Activated B cell treated with CpG ODN at 0.5 μM for 24 hours (primary cell): Measurements from ENCODE around the gene SLC25A52. TPM values are rescaled to one million over a fixed set of nuclear protein-coding genes. Genes with fewer than 3 reads are reported as not detected.
"Not testable (repeated sequence)": the region's sequence is repeated elsewhere in the genome, so short reads cannot be mapped to it uniquely, and the experiment has no call there.

ENCODE experiments used
- ATAC-seq: fragments of 200-7000 bp; cut with Tn5 transposase; one replicate; pipeline ENCODE4 v1.10.0; 2021; ENCODE audit warnings: low read depth, mild to moderate bottlenecking, moderate library complexity
- CTCF ChIA-PET: fragments of 350-600 bp; sonication (Branson Sonifier 250); formaldehyde crosslinking; loops from one replicate; lab custom pipeline; 2021; ENCODE audit warnings: antibody characterized with exemption; lab: Charles Lee
- POLR2A ChIA-PET: fragments of 350-600 bp; sonication (Branson Sonifier 250); formaldehyde crosslinking; loops from one replicate; lab custom pipeline; 2021; ENCODE audit warnings: antibody characterized with exemption; lab: Charles Lee
- DNase-seq: peaks from one replicate; pipeline ENCODE4 v3.0.0; 2022
- H3K27ac Mint-ChIP-seq: one replicate; pipeline ENCODE4 v1.8.0; 2020; ENCODE audit warnings: mixed read lengths
- H3K27me3 Mint-ChIP-seq: one replicate; pipeline ENCODE4 v1.8.0; 2021; ENCODE audit warnings: mixed read lengths
- H3K36me3 Mint-ChIP-seq: one replicate; pipeline ENCODE4 v1.8.0; 2021; ENCODE audit warnings: low read depth, mixed read lengths
- H3K4me1 Mint-ChIP-seq: one replicate; pipeline ENCODE4 v1.8.0; 2021; ENCODE audit warnings: mixed read lengths
- H3K4me3 Mint-ChIP-seq: one replicate; pipeline ENCODE4 v1.8.0; 2020; ENCODE audit warnings: mild to moderate bottlenecking, mixed read lengths
- H3K9me3 Mint-ChIP-seq: one replicate; pipeline ENCODE4 v1.8.0; 2020; ENCODE audit warnings: mixed read lengths
- intact Hi-C: fragments of 100-400 bp; cut with micrococcal nuclease; formaldehyde crosslinking; loops from one replicate; pipeline ENCODE4 v1.15.1; 2024
- total RNA-seq: library from RNA; stranded (reverse); gene quantifications from 2 replicates; pipeline ENCODE4 v1.2.3, GENCODE V29; 2022
- TF ChIP-seq, protein P1 (sequence below): fragments of 200-600 bp; IDR thresholded peaks from one replicate; pipeline ENCODE4 v1.8.0; 2022; ENCODE audit warnings: antibody characterized with exemption, mild to moderate bottlenecking

The SLC25A52 gene
- total RNA-seq, 1 donor from 2014 or later, result not detected

DNA sequence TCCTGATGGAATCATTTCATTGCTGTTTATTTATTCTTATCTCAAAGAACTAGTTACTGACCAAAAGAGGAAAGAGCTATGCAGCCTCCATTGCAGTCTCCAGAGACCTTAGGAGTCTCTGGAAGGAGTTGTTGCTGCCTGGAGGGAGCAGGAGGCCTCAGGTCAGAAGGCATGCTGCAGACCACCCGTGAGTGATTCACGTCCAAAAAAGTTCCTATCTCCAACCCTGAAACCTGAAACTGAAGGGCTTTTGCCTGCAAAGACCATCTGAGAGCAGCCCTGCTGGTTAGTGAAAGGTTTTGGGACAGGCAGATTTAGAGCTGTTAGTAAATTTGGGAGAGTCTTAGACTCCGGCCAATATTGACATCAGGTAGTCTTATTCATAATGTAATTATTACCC lies 29.1 kb downstream of the SLC25A52 start:
- Mint-ChIP-seq H3K27me3 (peaks cover 9% of the 10 kb centered on the region), H3K36me3 (no peaks in the 10 kb centered on the region), H3K9me3 (no peaks in the 10 kb centered on the region), H3K27ac (no peak overlapping the region), H3K4me1 (no peaks in the 10 kb centered on the region), H3K4me3 (no peak overlapping the region)
- POLR2A ChIA-PET, result interaction anchor here (0.6 kb wide), 1 partner anchor 157 kb away, joined by 13 read pairs; no protein-coding TSS in a partner anchor
- intact Hi-C loops, result no loop called here
- CTCF ChIA-PET, result interaction anchor here (1.9 kb wide), 1 partner anchor 9 kb away, joined by 4 read pairs; no protein-coding TSS in a partner anchor
- no peak for DNase-seq
- TF ChIP-seq, protein P1, sequence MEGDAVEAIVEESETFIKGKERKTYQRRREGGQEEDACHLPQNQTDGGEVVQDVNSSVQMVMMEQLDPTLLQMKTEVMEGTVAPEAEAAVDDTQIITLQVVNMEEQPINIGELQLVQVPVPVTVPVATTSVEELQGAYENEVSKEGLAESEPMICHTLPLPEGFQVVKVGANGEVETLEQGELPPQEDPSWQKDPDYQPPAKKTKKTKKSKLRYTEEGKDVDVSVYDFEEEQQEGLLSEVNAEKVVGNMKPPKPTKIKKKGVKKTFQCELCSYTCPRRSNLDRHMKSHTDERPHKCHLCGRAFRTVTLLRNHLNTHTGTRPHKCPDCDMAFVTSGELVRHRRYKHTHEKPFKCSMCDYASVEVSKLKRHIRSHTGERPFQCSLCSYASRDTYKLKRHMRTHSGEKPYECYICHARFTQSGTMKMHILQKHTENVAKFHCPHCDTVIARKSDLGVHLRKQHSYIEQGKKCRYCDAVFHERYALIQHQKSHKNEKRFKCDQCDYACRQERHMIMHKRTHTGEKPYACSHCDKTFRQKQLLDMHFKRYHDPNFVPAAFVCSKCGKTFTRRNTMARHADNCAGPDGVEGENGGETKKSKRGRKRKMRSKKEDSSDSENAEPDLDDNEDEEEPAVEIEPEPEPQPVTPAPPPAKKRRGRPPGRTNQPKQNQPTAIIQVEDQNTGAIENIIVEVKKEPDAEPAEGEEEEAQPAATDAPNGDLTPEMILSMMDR, result no peak
- ATAC-seq, result no peak

DNA sequence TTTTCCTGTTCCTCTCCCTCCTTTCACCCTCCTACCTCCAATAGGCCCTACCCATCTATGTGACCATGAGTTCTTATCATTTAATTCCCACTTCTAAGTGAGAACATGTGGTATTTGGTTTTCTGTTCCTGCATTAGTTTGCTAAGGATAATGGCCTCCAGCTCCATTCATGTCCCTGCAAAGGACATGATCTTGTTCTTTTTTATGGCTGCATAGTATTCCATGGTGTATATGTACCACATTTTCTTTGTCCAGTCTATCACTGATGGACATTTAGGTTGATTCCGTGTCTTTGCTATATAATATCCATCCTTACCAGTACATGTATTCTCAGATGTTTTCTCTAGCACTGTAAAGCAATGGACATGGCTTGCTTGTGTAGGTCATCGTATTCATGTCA lies 31.5 kb downstream of the SLC25A52 start:
- H3K27ac Mint-ChIP-seq, H3K4me3 Mint-ChIP-seq, CTCF ChIA-PET, intact Hi-C loops, DNase-seq, ATAC-seq, H3K9me3 Mint-ChIP-seq, H3K36me3 Mint-ChIP-seq, H3K4me1 Mint-ChIP-seq, POLR2A ChIA-PET: not testable (repeated sequence)
- H3K27me3 Mint-ChIP-seq, result peaks cover 19% of the 10 kb centered on the region

DNA sequence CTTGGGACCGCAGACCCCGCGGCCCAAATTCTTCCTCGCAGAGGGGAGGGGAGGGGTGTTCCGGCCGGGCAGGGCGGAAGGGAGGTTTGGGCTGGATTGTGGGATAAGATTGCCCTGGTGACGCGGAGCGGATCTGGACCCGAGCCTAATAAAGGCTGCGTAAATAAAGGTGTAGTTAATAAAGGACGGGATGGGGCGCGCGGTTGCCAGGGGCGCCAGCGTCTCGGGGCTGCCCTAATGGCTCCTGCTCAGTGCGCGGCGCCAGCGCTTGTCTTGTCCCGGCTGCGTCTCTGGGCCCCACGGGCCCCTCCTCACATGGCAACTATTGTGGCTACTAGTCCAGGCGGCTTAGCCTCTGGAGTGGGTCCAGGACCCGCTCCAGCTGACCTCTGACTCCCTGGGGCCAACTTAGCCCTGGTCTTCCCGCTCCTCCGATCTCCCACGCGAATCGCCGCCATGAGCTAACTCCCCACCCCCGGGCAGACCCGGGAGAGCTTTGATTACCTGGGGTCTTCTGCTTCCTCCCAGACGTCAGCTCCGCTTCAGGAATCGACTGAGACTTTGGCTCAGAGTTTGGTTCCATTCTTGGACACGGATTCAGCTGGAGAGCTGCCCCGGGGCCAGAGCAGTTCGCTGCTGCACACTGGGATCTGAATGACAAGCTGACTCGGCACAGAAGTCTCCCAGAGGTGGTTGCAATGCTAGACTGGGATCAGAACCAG lies 36.5 kb downstream of the SLC25A52 start:
- no peak for ATAC-seq
- intact Hi-C loops, result loop anchor here (5.0 kb wide), 2 partner anchors 42 to 112 kb away; partner anchors contain the start of gene B4GALT6
- Mint-ChIP-seq H3K36me3 (no peaks in the 10 kb centered on the region), H3K4me3 (peak overlapping the region; percentile 69), H3K9me3 (peaks cover 6% of the 10 kb centered on the region), H3K27me3 (peaks cover 26% of the 10 kb centered on the region), H3K4me1 (peaks cover 7% of the 10 kb centered on the region), H3K27ac (no peak overlapping the region)
- TF ChIP-seq, protein P1, result no peak
- DNase-seq, result no peak
- ChIA-PET POLR2A (no interaction called here), CTCF (interaction anchor here (1.1 to 7.1 kb wide), 2 partner anchors 18 to 168 kb away, joined by 3 to 74 read pairs; no protein-coding TSS in a partner anchor)

DNA sequence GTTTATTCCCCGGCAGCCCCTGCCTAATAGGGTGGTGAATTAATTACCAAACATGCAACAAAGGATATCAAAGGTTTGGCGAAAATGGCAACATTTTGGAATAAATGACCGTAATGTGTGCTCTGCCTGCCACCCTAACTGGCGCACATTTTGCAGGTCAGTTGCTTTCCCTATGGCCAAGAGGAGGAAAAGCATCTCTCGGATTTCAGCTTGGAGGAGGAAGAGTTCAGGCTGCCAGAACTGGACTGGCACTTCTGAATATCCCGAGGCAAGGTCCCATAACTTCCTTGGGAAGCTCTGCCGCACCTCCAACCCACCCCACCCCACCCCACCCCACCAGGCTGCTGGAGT lies 37.1 kb downstream of the SLC25A52 start:
- Mint-ChIP-seq H3K27ac (no peak overlapping the region), H3K4me1 (peaks cover 7% of the 10 kb centered on the region), H3K4me3 (no peak overlapping the region), H3K9me3 (peaks cover 10% of the 10 kb centered on the region), H3K36me3 (no peaks in the 10 kb centered on the region), H3K27me3 (peaks cover 26% of the 10 kb centered on the region)
- ChIA-PET POLR2A (no interaction called here), CTCF (interaction anchor here (0.9 to 7.1 kb wide), 5 partner anchors 15 to 174 kb away, joined by 3 to 74 read pairs (median 6); no protein-coding TSS in a partner anchor)
- ATAC-seq (no peak), DNase-seq (no peak)
- TF ChIP-seq, protein P1, result no peak
- intact Hi-C loops, result loop anchor here (5.0 kb wide), 2 partner anchors 41 to 111 kb away; partner anchors contain the start of gene B4GALT6

DNA sequence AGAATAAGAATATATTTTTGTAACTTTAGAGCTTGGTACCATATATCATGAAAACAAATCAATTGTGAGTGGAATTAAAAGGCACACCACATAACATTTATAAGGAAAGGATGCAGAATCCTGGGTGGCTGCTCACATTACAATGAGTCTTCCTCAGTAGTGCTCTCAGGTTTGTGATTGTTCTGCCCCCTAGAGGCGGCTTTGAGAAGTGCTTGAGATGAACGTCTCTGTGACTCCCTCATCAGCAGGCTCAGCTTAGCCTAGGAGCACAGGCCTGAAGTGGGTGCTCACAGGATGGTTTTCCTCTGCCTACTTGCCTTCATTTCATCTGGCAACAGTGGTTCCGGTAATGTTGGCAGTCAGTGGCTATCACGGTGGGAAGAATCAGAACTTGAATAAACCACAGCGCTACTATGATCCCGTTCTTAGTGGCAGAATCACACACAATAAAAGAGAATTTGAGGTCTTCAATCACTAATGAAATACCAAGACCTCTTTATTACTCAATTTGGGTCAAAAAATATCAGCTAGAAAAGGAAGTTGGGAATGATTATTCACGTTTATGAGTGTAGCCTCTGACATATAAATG lies 38.2 kb downstream of the SLC25A52 start:
- TF ChIP-seq, protein P1, result peak; percentile 45
- Mint-ChIP-seq H3K4me1 (peaks cover 7% of the 10 kb centered on the region), H3K4me3 (no peak overlapping the region), H3K36me3 (no peaks in the 10 kb centered on the region), H3K9me3 (peaks cover 10% of the 10 kb centered on the region), H3K27me3 (peaks cover 25% of the 10 kb centered on the region), H3K27ac (no peak overlapping the region)
- DNase-seq, result peak; percentile 44
- ATAC-seq, result peak; percentile 90
- ChIA-PET CTCF (interaction anchor here (1.0 to 7.1 kb wide), 11 partner anchors 9 to 173 kb away, joined by 3 to 74 read pairs (median 4); no protein-coding TSS in a partner anchor), POLR2A (no interaction called here)
- intact Hi-C loops, result loop anchor here (1.0 to 5.0 kb wide), 3 partner anchors 40 to 166 kb away; partner anchors contain the start of gene B4GALT6
